A549 (cell line): ENCODE data around the gene CACNA1I. TPM values are rescaled to one million over a fixed set of nuclear protein-coding genes. Genes with fewer than 3 reads are reported as not detected.

Experiments
- ATAC-seq, 2 experiments: fragments of 200-7000 bp in 1 of 2; fragments of >200 bp in 1 of 2; cut with Nextera tagmentation in 1 of 2; cut with Tn5 transposase in 1 of 2; 3 replicates each; pipeline versions ENCODE4 v1.8.0 to v1.9.1; 2018 to 2020; ENCODE audit warnings: mild to moderate bottlenecking in 1 of 2, moderate library complexity in 1 of 2
- CTCF ChIA-PET: fragments of 300-600 bp; sonication (Branson Sonifier 250); formaldehyde crosslinking; extraction: SDS; loops from one replicate; lab custom pipeline; 2021; ENCODE audit warnings: antibody characterized with exemption, inconsistent platforms; lab: Yijun Ruan, JAX
- POLR2A ChIA-PET: fragments of 350-600 bp; formaldehyde crosslinking; extraction: SDS; loops from one replicate; lab custom pipeline; 2021; ENCODE audit warnings: antibody characterized with exemption, inconsistent platforms; lab: Yijun Ruan, JAX
- DNase-seq, 2 experiments: peaks; one replicate each; pipeline versions ENCODE4 v3.0.0 to v3.0.0-alpha.2; 2011 to 2016; ENCODE audit warnings: low read depth in 1 of 2, low spot score in 1 of 2
- FAIRE-seq: peaks from 2 replicates; lab custom pipeline; 2011; peaks lifted over from hg19 to GRCh38; lab: Jason Lieb, UNC
- H3K27ac ChIP-seq, 2 experiments: fragments of >200 bp; sonication (Bioruptor Twin); formaldehyde crosslinking; 3 replicates each; pipeline ENCODE4 v1.5.1; 2016 to 2017
- H3K4me1 ChIP-seq: fragments of >200 bp; sonication (Bioruptor Twin); formaldehyde crosslinking; 3 replicates; pipeline ENCODE4 v1.6.1; 2016
- H3K4me2 ChIP-seq: fragments of >200 bp; sonication (Bioruptor Twin); formaldehyde crosslinking; 3 replicates; pipeline ENCODE4 v1.6.1; 2016
- H3K4me3 ChIP-seq: fragments of >200 bp; sonication (Bioruptor Twin); formaldehyde crosslinking; 3 replicates; pipeline ENCODE4 v1.5.1; 2016
- H3K9me3 ChIP-seq: fragments of >200 bp; sonication (Bioruptor Twin); formaldehyde crosslinking; 3 replicates; pipeline ENCODE4 v1.6.1; 2016
- BHLHE40 ChIP-seq: IDR thresholded peaks from 2 replicates; pipeline ENCODE4 v1.6.1; 2012; ENCODE audit warnings: low read depth, low read length, inconsistent platforms
- CBX2 ChIP-seq: fragments of 200-600 bp; sonication (generic); IDR thresholded peaks from 2 replicates; pipeline ENCODE4 v1.6.1; 2016; ENCODE audit warnings: low read depth, mild to moderate bottlenecking, borderline replicate concordance
- ESRRA ChIP-seq: fragments of 150-350 bp; IDR thresholded peaks from 2 replicates; pipeline ENCODE4 v1.6.1; 2014; ENCODE audit warnings: mild to moderate bottlenecking, low read length, borderline replicate concordance
- FOSL2 ChIP-seq, 2 experiments: fragments of 450-650 bp in 1 of 2; fragments of >200 bp in 1 of 2; sonication (Bioruptor Twin) in 1 of 2; formaldehyde crosslinking; IDR thresholded peaks; 2 replicates each; pipeline versions ENCODE4 v1.5.0 to v1.6.1; 2016 to 2020; ENCODE audit warnings: mild to moderate bottlenecking in 1 of 2, moderate library complexity in 1 of 2
- FOXS1 ChIP-seq: fragments of 250-450 bp; sonication (Bioruptor Pico); IDR thresholded peaks from 2 replicates; pipeline ENCODE4 v1.5.0; 2020; ENCODE audit warnings: mild to moderate bottlenecking, moderate library complexity
- HOXA7 ChIP-seq: fragments of 250-450 bp; sonication (Bioruptor Pico); IDR thresholded peaks from 2 replicates; pipeline ENCODE4 v1.5.0; 2020; ENCODE audit warnings: mild to moderate bottlenecking, moderate library complexity
- JUN ChIP-seq, 2 experiments: fragments of >200 bp; sonication (Bioruptor Twin); formaldehyde crosslinking; IDR thresholded peaks; 2 replicates in 1 of 2; 3 replicates in 1 of 2; pipeline ENCODE4 v1.6.1; 2016 to 2017
- KDM1A ChIP-seq: fragments of 200-600 bp; sonication (generic); IDR thresholded peaks from 2 replicates; pipeline ENCODE4 v1.6.1; 2016; ENCODE audit warnings: low read depth, mild to moderate bottlenecking
- KDM5A ChIP-seq: fragments of 200-600 bp; sonication (generic); IDR thresholded peaks from 2 replicates; pipeline ENCODE4 v1.6.1; 2016; ENCODE audit warnings: antibody characterized with exemption, mild to moderate bottlenecking
- MAFK ChIP-seq: fragments of 450-650 bp; IDR thresholded peaks from 2 replicates; pipeline ENCODE4 v1.6.1; 2014; ENCODE audit not compliant: partially characterized antibody
- MYC ChIP-seq: IDR thresholded peaks from 2 replicates; pipeline ENCODE4 v1.6.1; 2012; ENCODE audit warnings: mild to moderate bottlenecking, inconsistent platforms, low read length, improper control_type of control experiment, borderline replicate concordance
- NFE2L2 ChIP-seq: fragments of 150-350 bp; conservative IDR thresholded peaks from 2 replicates; pipeline ENCODE4 v1.6.1; 2014; ENCODE audit warnings: low read length
- PHF8 ChIP-seq: fragments of 200-600 bp; sonication (generic); IDR thresholded peaks from 2 replicates; pipeline ENCODE4 v1.6.1; 2016; ENCODE audit warnings: low read depth, mild to moderate bottlenecking, antibody characterized with exemption, moderate library complexity, borderline replicate concordance
- POLR2A ChIP-seq: IDR thresholded peaks from 2 replicates; pipeline ENCODE4 v1.6.1; 2012; ENCODE audit warnings: mild to moderate bottlenecking, low read length
- RAD21 ChIP-seq, 2 experiments: fragments of >200 bp in 1 of 2; sonication (Bioruptor Twin) in 1 of 2; formaldehyde crosslinking in 1 of 2; IDR thresholded peaks in 1 of 2; conservative IDR thresholded peaks in 1 of 2; 2 replicates in 1 of 2; 3 replicates in 1 of 2; pipeline ENCODE4 v1.6.1; 2012 to 2018; ENCODE audit warnings: inconsistent platforms in 1 of 2
- SREBF2 ChIP-seq: fragments of 450-650 bp; IDR thresholded peaks from 2 replicates; pipeline ENCODE4 v1.6.1; 2014; ENCODE audit warnings: mild to moderate bottlenecking, moderate library complexity
- ZSCAN20 ChIP-seq: fragments of 250-450 bp; sonication (Bioruptor Pico); IDR thresholded peaks from 2 replicates; pipeline ENCODE4 v1.8.0; 2022; ENCODE audit warnings: mild to moderate bottlenecking, moderate library complexity
- WGBS: methylation state at CpG from one replicate; pipeline ENCODE4 v1.1.6; 2017; ENCODE audit errors: missing lambda C conversion rate; 5-methylcytosine and 5-hydroxymethylcytosine counted together
- polyA plus RNA-seq, 4 experiments: library from polyadenylated mRNA; depleted of rRNA in 3 of 4; stranded (reverse); fragments of >200 nt; fragmentation: RNase III in 1 of 4; extraction: RNeasy Plus Mini Kit Qiagen cat#74134 plus additional on column Dnase treatment in 1 of 4; gene quantifications; 2 replicates in 3 of 4; 3 replicates in 1 of 4; pipeline ENCODE4 v1.2.3, GENCODE V29; 2011 to 2017
- TF ChIP-seq, protein P1 (sequence below): fragments of 250-450 bp; sonication (Bioruptor Pico); IDR thresholded peaks from 2 replicates; pipeline ENCODE4 v1.5.0; 2021; ENCODE audit warnings: mild to moderate bottlenecking, moderate library complexity, borderline replicate concordance
- TF ChIP-seq, protein P2 (sequence below): fragments of 200-600 bp; sonication (generic); IDR thresholded peaks from 2 replicates; pipeline ENCODE4 v1.6.1; 2016; ENCODE audit warnings: antibody characterized with exemption, mild to moderate bottlenecking, moderate library complexity
- TF ChIP-seq, protein P3 (sequence below): fragments of >200 bp; sonication (Bioruptor Twin); formaldehyde crosslinking; IDR thresholded peaks from 3 replicates; pipeline ENCODE4 v1.5.1; 2016

Gene CACNA1I
- polyA plus RNA-seq, 2 of the 4 experiments (the other 2 are of a cell fraction) = 0.03 to 0.13 TPM

DNA sequence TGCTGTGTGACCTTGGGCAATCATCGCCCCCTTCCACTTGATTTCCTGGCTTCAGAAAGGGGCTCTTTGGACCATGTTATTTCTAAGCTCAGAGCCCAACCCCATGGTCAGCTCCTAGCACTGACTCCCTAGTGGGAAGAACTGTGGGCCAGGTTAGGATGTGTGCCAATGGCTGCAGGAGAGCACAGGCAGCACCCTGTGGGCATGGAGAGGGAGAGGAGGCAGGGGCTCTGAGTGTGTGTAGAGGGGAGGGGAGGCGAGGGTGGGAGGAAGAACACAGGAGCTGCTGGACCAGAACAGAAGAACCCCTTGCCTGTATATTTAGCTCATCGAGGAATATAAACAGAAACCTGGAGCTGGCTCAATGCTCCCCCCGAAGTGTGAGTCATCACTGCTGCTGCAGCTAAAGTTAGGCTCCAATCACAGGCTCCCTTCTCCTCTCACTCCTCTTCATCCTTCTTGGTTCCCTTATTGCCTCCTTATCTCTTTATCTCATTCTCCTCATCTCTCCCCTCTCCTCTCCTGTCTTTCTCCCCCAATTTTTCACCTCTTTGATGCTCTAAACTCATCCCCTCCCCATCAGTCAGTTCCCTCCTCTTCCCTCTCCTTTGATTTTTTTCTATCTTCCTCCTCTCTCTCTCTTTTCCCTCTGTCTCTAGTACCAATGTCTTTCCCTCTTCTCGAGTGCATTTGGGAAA, 23.5 kb upstream of the CACNA1I start:
- POLR2A ChIA-PET = no interaction called here
- Histone ChIP-seq H3K4me2 (peak overlapping the region; percentile 23; the same call in 1 of the 3 replicates), H3K4me1 (no peaks in the 10 kb centered on the region), H3K27ac (no peak overlapping the region), H3K9me3 (no peaks in the 10 kb centered on the region), H3K4me3 (no peak overlapping the region)
- FAIRE-seq = no peak
- CTCF ChIA-PET = interaction anchor here (1.2 to 37.2 kb wide), 2 partner anchors 9 to 481 kb away, joined by 3 to 899 read pairs; no protein-coding TSS in a partner anchor
- peak in 1 of 2 experiments; percentile 33; a peak in 1 of 6 replicates for ATAC-seq
- TF ChIP-seq FOSL2 (IDR thresholded peaks at IDR 0.05) = no peak
- TF ChIP-seq FOSL2 (CRISPR knock-in tag; IDR thresholded peaks at IDR 0.05) = 0 out of 2 replicates have a peak, but pooled peaks have one; percentile 12
- TF ChIP-seq HOXA7 (CRISPR knock-in tag) = no peak
- no peak for DNase-seq
- WGBS = 0% methylated on average over 5 of the region's 5 CpGs

DNA sequence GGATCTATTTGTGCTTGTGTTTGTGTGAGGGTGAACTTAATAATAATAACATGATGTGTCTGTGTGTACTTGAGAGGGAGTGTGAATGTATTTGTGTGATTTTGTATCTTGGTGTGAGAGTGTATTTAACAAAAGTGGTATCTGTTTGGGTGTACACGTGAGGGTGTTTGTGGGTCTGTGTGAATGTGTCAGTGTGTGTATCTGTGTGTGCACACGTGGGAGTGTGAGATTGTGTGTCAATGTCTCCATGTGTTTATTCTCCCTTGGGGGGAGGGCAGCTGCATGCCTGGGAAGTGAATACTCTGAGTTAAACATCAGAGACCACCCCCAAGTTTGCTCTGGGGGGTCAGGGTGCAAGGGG, 23.0 kb upstream of the CACNA1I start:
- DNase-seq (no peak), ATAC-seq (no peak), FAIRE-seq (no peak)
- H3K4me1 ChIP-seq = no peaks in the 10 kb centered on the region
- no peak for TF ChIP-seq KDM1A
- TF ChIP-seq, protein P1, sequence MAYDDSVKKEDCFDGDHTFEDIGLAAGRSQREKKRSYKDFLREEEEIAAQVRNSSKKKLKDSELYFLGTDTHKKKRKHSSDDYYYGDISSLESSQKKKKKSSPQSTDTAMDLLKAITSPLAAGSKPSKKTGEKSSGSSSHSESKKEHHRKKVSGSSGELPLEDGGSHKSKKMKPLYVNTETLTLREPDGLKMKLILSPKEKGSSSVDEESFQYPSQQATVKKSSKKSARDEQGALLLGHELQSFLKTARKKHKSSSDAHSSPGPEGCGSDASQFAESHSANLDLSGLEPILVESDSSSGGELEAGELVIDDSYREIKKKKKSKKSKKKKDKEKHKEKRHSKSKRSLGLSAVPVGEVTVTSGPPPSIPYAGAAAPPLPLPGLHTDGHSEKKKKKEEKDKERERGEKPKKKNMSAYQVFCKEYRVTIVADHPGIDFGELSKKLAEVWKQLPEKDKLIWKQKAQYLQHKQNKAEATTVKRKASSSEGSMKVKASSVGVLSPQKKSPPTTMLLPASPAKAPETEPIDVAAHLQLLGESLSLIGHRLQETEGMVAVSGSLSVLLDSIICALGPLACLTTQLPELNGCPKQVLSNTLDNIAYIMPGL (CRISPR knock-in tag) = no peak
- no peak for TF ChIP-seq BHLHE40
- TF ChIP-seq MAFK = no peak
- TF ChIP-seq FOSL2 (IDR thresholded peaks at IDR 0.05) = no peak
- TF ChIP-seq FOSL2 (CRISPR knock-in tag; IDR thresholded peaks at IDR 0.05) = no peak
- TF ChIP-seq JUN (IDR thresholded peaks at IDR 0.05) = no peak
- TF ChIP-seq ESRRA = no peak
- TF ChIP-seq, protein P2, sequence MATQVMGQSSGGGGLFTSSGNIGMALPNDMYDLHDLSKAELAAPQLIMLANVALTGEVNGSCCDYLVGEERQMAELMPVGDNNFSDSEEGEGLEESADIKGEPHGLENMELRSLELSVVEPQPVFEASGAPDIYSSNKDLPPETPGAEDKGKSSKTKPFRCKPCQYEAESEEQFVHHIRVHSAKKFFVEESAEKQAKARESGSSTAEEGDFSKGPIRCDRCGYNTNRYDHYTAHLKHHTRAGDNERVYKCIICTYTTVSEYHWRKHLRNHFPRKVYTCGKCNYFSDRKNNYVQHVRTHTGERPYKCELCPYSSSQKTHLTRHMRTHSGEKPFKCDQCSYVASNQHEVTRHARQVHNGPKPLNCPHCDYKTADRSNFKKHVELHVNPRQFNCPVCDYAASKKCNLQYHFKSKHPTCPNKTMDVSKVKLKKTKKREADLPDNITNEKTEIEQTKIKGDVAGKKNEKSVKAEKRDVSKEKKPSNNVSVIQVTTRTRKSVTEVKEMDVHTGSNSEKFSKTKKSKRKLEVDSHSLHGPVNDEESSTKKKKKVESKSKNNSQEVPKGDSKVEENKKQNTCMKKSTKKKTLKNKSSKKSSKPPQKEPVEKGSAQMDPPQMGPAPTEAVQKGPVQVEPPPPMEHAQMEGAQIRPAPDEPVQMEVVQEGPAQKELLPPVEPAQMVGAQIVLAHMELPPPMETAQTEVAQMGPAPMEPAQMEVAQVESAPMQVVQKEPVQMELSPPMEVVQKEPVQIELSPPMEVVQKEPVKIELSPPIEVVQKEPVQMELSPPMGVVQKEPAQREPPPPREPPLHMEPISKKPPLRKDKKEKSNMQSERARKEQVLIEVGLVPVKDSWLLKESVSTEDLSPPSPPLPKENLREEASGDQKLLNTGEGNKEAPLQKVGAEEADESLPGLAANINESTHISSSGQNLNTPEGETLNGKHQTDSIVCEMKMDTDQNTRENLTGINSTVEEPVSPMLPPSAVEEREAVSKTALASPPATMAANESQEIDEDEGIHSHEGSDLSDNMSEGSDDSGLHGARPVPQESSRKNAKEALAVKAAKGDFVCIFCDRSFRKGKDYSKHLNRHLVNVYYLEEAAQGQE = no peak
- TF ChIP-seq ZSCAN20 (CRISPR knock-in tag) = no peak
- TF ChIP-seq NFE2L2 = no peak
- TF ChIP-seq KDM5A = no peak
- no peak for TF ChIP-seq PHF8
- TF ChIP-seq FOXS1 = no peak
- TF ChIP-seq RAD21 (conservative IDR thresholded peaks at IDR 0.05 in 1 of 2, IDR thresholded peaks at IDR 0.05 in 1 of 2) = no peak
- TF ChIP-seq SREBF2 = no peak
- TF ChIP-seq, protein P3, sequence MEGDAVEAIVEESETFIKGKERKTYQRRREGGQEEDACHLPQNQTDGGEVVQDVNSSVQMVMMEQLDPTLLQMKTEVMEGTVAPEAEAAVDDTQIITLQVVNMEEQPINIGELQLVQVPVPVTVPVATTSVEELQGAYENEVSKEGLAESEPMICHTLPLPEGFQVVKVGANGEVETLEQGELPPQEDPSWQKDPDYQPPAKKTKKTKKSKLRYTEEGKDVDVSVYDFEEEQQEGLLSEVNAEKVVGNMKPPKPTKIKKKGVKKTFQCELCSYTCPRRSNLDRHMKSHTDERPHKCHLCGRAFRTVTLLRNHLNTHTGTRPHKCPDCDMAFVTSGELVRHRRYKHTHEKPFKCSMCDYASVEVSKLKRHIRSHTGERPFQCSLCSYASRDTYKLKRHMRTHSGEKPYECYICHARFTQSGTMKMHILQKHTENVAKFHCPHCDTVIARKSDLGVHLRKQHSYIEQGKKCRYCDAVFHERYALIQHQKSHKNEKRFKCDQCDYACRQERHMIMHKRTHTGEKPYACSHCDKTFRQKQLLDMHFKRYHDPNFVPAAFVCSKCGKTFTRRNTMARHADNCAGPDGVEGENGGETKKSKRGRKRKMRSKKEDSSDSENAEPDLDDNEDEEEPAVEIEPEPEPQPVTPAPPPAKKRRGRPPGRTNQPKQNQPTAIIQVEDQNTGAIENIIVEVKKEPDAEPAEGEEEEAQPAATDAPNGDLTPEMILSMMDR = no peak
- TF ChIP-seq CBX2 = no peak
- no peak for TF ChIP-seq POLR2A
- no peak for TF ChIP-seq MYC
- no peak overlapping the region for H3K4me3 ChIP-seq
- no peak overlapping the region for H3K4me2 ChIP-seq
- ChIA-PET CTCF (interaction anchor here (1.1 to 37.2 kb wide), 3 partner anchors 9 to 481 kb away, joined by 3 to 899 read pairs (median 4); no protein-coding TSS in a partner anchor), POLR2A (no interaction called here)
- H3K27ac ChIP-seq = no peak overlapping the region
- no peaks in the 10 kb centered on the region for H3K9me3 ChIP-seq
- 4% methylated on average over 2 of the region's 2 CpGs for WGBS
